ENCODE results near the gene ARHGAP15. TPM values are rescaled to one million over a fixed set of nuclear protein-coding genes. Genes with fewer than 3 reads are reported as not detected.

The ARHGAP15 gene
- total and polyA plus RNA-seq, 2 experiments from 2014 or later: 0.26 TPM; not detected in 1

- TF ChIP-seq REST (IDR thresholded peaks at IDR 0.05; ENCODE audit: unreplicated experiment): no peak
- TF ChIP-seq JUNB (IDR thresholded peaks at IDR 0.05; ENCODE audit: unreplicated experiment): no peak
- TF ChIP-seq CTCF (conservative IDR thresholded peaks at IDR 0.05; ENCODE audit: low read depth in 2 of 2): no peak
- TF ChIP-seq EZH2 (IDR thresholded peaks at IDR 0.05; ENCODE audit: low read depth, unreplicated experiment): no peak
- no peak for TF ChIP-seq ETS1 (IDR thresholded peaks at IDR 0.05)
- TF ChIP-seq ZNF331 (CRISPR knock-in tag; IDR thresholded peaks at IDR 0.05; ENCODE audit: low read depth): no peak
- no peak for TF ChIP-seq NANOG (IDR thresholded peaks at IDR 0.05; ENCODE audit: borderline replicate concordance)
- no peak for TF ChIP-seq ZNF114 (CRISPR knock-in tag; IDR thresholded peaks at IDR 0.05)
- no peak for TF ChIP-seq CREB1 (CRISPR knock-in tag; IDR thresholded peaks at IDR 0.05; ENCODE audit: low read depth)
- TF ChIP-seq POLR2AphosphoS5 (IDR thresholded peaks at IDR 0.05; ENCODE audit: low read depth): no peak
- TF ChIP-seq EZH2phosphoT487 (IDR thresholded peaks at IDR 0.05; ENCODE audit: unreplicated experiment): no peak
These were observed 30.2 kb downstream of the ARHGAP15 start (continued) for GRCh38 chr2:143159486-143159840.

- no peaks in the 10 kb centered on the region for H3K36me3 Mint-ChIP-seq (ENCODE audit: low read depth)
- DNase-seq (ENCODE audit: low spot score) (no peak), ATAC-seq (no peak)
- H3K27ac Mint-ChIP-seq: no peak overlapping the region
- Histone ChIP-seq H3K27me3 (ENCODE audit: insufficient read depth) (no peaks in the 10 kb centered on the region), H4K20me1 (replicated peaks; ENCODE audit: insufficient read depth) (no peaks in the 10 kb centered on the region), H3K9me2 (ENCODE audit: insufficient read depth) (no peaks in the 10 kb centered on the region), H3K27ac (ENCODE audit: low read depth) (no peak overlapping the region), H3K36me3 (ENCODE audit: insufficient read depth) (no peaks in the 10 kb centered on the region), H3K4me2 (no peak overlapping the region), H3F3A (replicated peaks; ENCODE audit: low read depth) (no peaks in the 10 kb centered on the region), H3K4me3 (no peak overlapping the region), H3K4me1 (ENCODE audit: insufficient read depth) (peaks cover 8% of the 10 kb centered on the region; the same call in 1 of the 2 replicates), H3K79me2 (replicated peaks; ENCODE audit: insufficient read depth) (no peaks in the 10 kb centered on the region), H2AFZ (no peak overlapping the region)
- no peak overlapping the region for H3K4me3 Mint-ChIP-seq
- H3K9me3 Mint-ChIP-seq: no peaks in the 10 kb centered on the region
- H3K4me1 Mint-ChIP-seq: peaks cover 3% of the 10 kb centered on the region
- H3K27me3 Mint-ChIP-seq (ENCODE audit: insufficient read depth, low read depth, poor library complexity): no peaks in the 10 kb centered on the region
- TF ChIP-seq EZH2phosphoT487 (IDR thresholded peaks at IDR 0.05; ENCODE audit: unreplicated experiment) (no peak), ZNF462 (CRISPR knock-in tag; IDR thresholded peaks at IDR 0.05) (no peak)
These were observed 31.8 kb downstream of the ARHGAP15 start for GRCh38 chr2:143160732-143161707.

Measured in GM23338 (cell line).